ENCODE measurements around the gene OR4D1.
"Not testable (repeated sequence)": the region's sequence is repeated elsewhere in the genome, so short reads cannot be mapped to it uniquely, and the experiment has no call there.

Gene OR4D1

DNA sequence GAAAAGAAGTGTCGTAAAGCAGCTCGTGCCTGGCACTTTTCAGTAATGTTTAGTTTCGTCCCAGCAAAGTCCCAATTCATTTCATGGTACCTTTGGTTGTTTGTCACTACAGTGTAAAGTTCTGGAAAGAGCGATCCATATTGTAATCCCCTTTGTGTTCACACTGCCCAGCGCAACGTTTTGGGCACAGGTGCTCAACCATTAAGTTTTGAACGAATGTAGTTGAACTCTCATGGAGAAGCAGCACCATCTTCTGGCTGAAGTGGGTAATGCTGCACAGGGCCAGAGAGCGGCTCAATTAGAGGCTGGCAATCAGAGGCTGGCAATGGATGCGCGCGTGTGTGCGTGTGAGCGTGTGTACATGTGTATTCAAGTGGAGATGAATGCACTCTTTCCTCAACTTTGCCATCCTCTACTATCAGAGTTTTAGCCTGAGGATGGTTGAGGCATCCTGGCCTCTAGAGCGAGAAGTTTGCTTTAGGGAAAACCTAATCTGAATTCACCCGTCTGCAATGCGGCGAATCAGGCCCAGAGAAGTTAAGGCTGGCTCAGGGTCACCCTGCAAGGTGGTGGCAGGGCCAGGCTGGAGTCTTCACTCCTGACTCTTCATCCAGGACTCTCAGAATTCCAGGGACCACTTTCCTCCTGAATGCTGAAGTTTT lies 35.1 kb upstream of the OR4D1 start:
- DNase-seq (ENCODE audit: low spot score), result peak; percentile 69
- TF ChIP-seq, protein P1, sequence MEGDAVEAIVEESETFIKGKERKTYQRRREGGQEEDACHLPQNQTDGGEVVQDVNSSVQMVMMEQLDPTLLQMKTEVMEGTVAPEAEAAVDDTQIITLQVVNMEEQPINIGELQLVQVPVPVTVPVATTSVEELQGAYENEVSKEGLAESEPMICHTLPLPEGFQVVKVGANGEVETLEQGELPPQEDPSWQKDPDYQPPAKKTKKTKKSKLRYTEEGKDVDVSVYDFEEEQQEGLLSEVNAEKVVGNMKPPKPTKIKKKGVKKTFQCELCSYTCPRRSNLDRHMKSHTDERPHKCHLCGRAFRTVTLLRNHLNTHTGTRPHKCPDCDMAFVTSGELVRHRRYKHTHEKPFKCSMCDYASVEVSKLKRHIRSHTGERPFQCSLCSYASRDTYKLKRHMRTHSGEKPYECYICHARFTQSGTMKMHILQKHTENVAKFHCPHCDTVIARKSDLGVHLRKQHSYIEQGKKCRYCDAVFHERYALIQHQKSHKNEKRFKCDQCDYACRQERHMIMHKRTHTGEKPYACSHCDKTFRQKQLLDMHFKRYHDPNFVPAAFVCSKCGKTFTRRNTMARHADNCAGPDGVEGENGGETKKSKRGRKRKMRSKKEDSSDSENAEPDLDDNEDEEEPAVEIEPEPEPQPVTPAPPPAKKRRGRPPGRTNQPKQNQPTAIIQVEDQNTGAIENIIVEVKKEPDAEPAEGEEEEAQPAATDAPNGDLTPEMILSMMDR (IDR thresholded peaks at IDR 0.05; ENCODE audit: extremely low read depth, missing control alignments), result peak; percentile 81

DNA sequence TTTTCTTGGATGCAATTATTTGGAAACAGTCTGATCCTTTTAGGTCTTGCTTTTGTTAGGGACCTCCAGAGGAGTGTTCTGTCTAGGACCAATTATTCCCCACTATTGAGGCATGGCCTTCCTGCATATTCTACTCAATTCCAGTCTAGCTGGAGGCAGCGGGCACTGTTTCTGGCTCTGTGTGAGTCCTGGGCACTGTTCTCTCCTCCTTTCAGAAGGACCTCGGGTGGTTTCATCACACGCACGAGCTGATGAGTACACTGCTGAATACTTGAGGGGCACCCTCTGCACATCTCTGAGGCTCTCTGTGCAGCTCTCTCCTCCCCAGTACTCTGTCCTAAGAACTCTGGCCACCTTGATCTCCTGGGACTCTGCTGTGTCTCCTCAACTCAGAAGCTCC lies 34.2 kb upstream of the OR4D1 start:
- no peak for DNase-seq (ENCODE audit: low spot score)
- TF ChIP-seq, protein P1 (IDR thresholded peaks at IDR 0.05; ENCODE audit: extremely low read depth, missing control alignments), result no peak

- no peak for DNase-seq (ENCODE audit: low spot score)
- TF ChIP-seq, protein P1 (IDR thresholded peaks at IDR 0.05; ENCODE audit: extremely low read depth, missing control alignments), result no peak
Observed at GRCh38 chr17:58117382-58117781, 30.8 kb upstream of the OR4D1 start.

DNA sequence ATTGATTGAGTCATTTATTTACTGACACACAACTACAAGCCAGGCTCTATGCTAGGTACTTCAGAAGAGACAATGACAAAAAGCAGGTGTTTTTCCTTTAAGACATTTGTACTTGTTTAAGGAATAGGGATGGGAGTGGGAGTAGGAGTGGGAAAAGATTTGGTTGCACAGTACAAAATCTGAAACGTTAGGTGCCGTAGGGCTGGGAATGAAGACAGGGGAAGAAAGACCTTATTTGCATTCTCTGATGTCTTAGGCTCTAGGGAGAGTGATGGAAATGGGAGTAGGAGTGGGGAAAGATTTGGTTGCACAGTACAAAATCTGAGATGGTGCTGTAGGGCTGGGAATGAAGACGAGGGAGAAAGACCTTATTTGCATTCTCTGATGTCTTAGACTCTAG lies 28.7 kb upstream of the OR4D1 start:
- no peak for DNase-seq (ENCODE audit: low spot score)
- TF ChIP-seq, protein P1 (IDR thresholded peaks at IDR 0.05; ENCODE audit: extremely low read depth, missing control alignments), result no peak

GRCh38 chr17:58120195-58120822 lies 27.9 kb upstream of the OR4D1 start:
- peak; percentile 39 for DNase-seq (ENCODE audit: low spot score)
- TF ChIP-seq, protein P1 (IDR thresholded peaks at IDR 0.05; ENCODE audit: extremely low read depth, missing control alignments), result no peak

- no peak for DNase-seq (ENCODE audit: low spot score)
Observed at GRCh38 chr17:58121925-58122324, 26.3 kb upstream of the OR4D1 start.

GRCh38 chr17:58127846-58128245 lies 20.3 kb upstream of the OR4D1 start:
- DNase-seq (ENCODE audit: low spot score), result no peak

More at GRCh38 chr17:58121925-58122324, 26.3 kb upstream of the OR4D1 start:
- TF ChIP-seq, protein P1 (IDR thresholded peaks at IDR 0.05; ENCODE audit: extremely low read depth, missing control alignments), result peak; percentile 11

GRCh38 chr17:58132697-58133096 lies 15.5 kb upstream of the OR4D1 start:
- DNase-seq (ENCODE audit: low spot score), result not testable (repeated sequence)

More at GRCh38 chr17:58127846-58128245, 20.3 kb upstream of the OR4D1 start:
- TF ChIP-seq, protein P1 (IDR thresholded peaks at IDR 0.05; ENCODE audit: extremely low read depth, missing control alignments), result no peak
